SH-SY5Y (cell line): ENCODE results near the gene AK1.

Source experiments
- GATA2 ChIP-seq: IDR thresholded peaks from 2 replicates; pipeline ENCODE4 v1.6.1; 2011; ENCODE audit warnings: mild to moderate bottlenecking, low read depth, low read length
- GATA3 ChIP-seq: IDR thresholded peaks from 2 replicates; pipeline ENCODE4 v1.6.1; 2011; ENCODE audit warnings: low read depth, mild to moderate bottlenecking, low read length, moderate library complexity

DNA sequence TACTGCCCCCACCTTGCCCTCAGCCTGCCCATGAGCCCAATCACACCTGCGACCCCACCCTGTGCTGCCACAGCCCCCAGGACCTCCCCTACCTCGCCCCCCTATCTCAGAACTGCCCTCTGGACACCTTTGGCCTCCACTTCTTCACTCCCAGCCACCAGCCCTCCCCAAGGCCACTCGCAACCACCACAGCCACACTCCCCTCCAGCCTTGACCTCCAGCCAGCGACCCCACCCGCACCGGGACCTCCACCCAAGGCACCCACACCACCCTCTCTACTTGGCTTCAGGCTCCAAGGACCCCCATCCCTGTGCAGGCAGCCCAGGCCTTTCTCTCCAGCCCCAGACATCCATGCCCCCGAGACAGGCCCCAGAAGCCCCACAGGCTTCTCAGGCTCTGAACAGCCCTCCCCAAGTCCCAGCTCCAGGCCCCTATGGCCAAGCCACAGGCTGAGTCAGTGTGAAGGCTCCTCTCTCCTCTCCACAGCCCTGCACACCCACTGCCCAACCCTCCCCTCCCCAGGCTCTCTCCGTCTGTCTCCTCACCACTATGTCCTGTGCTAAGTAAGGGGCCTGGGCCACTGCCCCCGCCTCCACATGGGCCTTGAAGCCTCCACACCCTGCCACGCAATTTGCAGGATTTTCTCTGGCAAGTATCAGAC is 2.0 kb downstream of the AK1 start:
- TF ChIP-seq GATA2 (no peak), GATA3 (no peak)
